HEK293T (cell line): ENCODE data around the gene ARPC5.

ENCODE experiments used
- ELF4 ChIP-seq: fragments of 450-650 bp; IDR thresholded peaks from 2 replicates; pipeline ENCODE4 v1.6.1; 2017; ENCODE audit warnings: antibody characterized with exemption
- FOXA1 ChIP-seq: fragments of 450-650 bp; IDR thresholded peaks from 2 replicates; pipeline ENCODE4 v1.6.1; 2016; ENCODE audit warnings: mild to moderate bottlenecking
- FOXK2 ChIP-seq: fragments of 450-650 bp; IDR thresholded peaks from 2 replicates; pipeline ENCODE4 v1.6.1; 2016; ENCODE audit warnings: mild to moderate bottlenecking
- FOXM1 ChIP-seq: fragments of 450-650 bp; IDR thresholded peaks from 2 replicates; pipeline ENCODE4 v1.6.1; 2017; ENCODE audit warnings: mild to moderate bottlenecking, borderline replicate concordance
- NFRKB ChIP-seq: fragments of 450-650 bp; IDR thresholded peaks from 2 replicates; pipeline ENCODE4 v1.6.1; 2016; ENCODE audit warnings: mild to moderate bottlenecking, moderate library complexity
- SP1 ChIP-seq: fragments of 450-650 bp; IDR thresholded peaks from 2 replicates; pipeline ENCODE4 v1.6.1; 2017
- TARDBP ChIP-seq: fragments of 450-650 bp; IDR thresholded peaks from 2 replicates; pipeline ENCODE4 v1.6.1; 2016
- TF ChIP-seq, protein P1 (sequence below): fragments of 450-650 bp; IDR thresholded peaks from 2 replicates; pipeline ENCODE4 v1.6.1; 2016

DNA sequence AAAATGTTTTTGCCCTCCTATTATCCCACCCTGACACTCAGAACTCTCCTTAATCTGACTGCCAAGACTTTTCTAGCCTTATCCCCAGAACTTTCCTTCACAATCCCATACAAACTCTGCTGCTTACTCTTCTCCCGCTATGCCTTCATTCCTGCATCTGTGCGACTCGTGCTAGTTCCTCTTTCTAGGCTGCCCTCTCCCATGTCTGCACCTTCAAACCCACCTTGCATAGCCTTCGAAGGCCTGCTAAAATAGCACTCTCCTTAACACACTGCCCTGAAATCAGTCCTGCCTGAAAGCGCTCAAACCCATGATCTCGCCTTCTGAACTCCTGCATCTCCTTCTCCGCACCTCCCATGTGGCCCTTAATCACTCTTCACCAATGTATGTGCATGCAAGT is 42.9 kb downstream of the ARPC5 start:
- TF ChIP-seq FOXA1 (no peak), FOXK2 (no peak), SP1 (no peak), NFRKB (no peak), ELF4 (no peak), TARDBP (no peak), FOXM1 (no peak)
- TF ChIP-seq, protein P1, sequence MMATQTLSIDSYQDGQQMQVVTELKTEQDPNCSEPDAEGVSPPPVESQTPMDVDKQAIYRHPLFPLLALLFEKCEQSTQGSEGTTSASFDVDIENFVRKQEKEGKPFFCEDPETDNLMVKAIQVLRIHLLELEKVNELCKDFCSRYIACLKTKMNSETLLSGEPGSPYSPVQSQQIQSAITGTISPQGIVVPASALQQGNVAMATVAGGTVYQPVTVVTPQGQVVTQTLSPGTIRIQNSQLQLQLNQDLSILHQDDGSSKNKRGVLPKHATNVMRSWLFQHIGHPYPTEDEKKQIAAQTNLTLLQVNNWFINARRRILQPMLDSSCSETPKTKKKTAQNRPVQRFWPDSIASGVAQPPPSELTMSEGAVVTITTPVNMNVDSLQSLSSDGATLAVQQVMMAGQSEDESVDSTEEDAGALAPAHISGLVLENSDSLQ = no peak
